ENCODE results near the gene CDS2.

The CDS2 gene

GRCh38 chr20:5196149-5196548 lies 69.3 kb downstream of the CDS2 start:
- Mint-ChIP-seq H3K4me1 (no peaks in the 10 kb centered on the region), H3K27ac (no peak overlapping the region), H3K36me3 (peaks cover 5% of the 10 kb centered on the region), H3K4me3 (no peak overlapping the region), H3K9me3 (no peaks in the 10 kb centered on the region), H3K27me3 (no peaks in the 10 kb centered on the region)

- peaks cover 5% of the 10 kb centered on the region for H3K36me3 Mint-ChIP-seq
- H3K27ac Mint-ChIP-seq, result no peak overlapping the region
- H3K27me3 Mint-ChIP-seq, result no peaks in the 10 kb centered on the region
- H3K4me3 Mint-ChIP-seq, result no peak overlapping the region
- H3K4me1 Mint-ChIP-seq, result no peaks in the 10 kb centered on the region
- no peaks in the 10 kb centered on the region for H3K9me3 Mint-ChIP-seq
These were observed 70.5 kb downstream of the CDS2 start for GRCh38 chr20:5197270-5197827.

GRCh38 chr20:5197847-5198650 lies 71.2 kb downstream of the CDS2 start:
- Mint-ChIP-seq H3K27ac (no peak overlapping the region), H3K27me3 (no peaks in the 10 kb centered on the region), H3K4me3 (no peak overlapping the region), H3K9me3 (no peaks in the 10 kb centered on the region), H3K4me1 (no peaks in the 10 kb centered on the region), H3K36me3 (peaks cover 5% of the 10 kb centered on the region)

GRCh38 chr20:5198651-5198924 lies 71.8 kb downstream of the CDS2 start:
- H3K9me3 Mint-ChIP-seq, result no peaks in the 10 kb centered on the region
- H3K27ac Mint-ChIP-seq, result no peak overlapping the region
- no peaks in the 10 kb centered on the region for H3K4me1 Mint-ChIP-seq
- H3K4me3 Mint-ChIP-seq, result no peak overlapping the region
- H3K27me3 Mint-ChIP-seq, result no peaks in the 10 kb centered on the region
- peaks cover 5% of the 10 kb centered on the region for H3K36me3 Mint-ChIP-seq

- H3K36me3 Mint-ChIP-seq, result peaks cover 5% of the 10 kb centered on the region
- no peaks in the 10 kb centered on the region for H3K9me3 Mint-ChIP-seq
- H3K27me3 Mint-ChIP-seq, result no peaks in the 10 kb centered on the region
- H3K4me3 Mint-ChIP-seq, result no peak overlapping the region
- peaks cover 6% of the 10 kb centered on the region for H3K4me1 Mint-ChIP-seq
- no peak overlapping the region for H3K27ac Mint-ChIP-seq
These were observed 76.6 kb downstream of the CDS2 start for GRCh38 chr20:5203380-5203779.

GRCh38 chr20:5205348-5206210 lies 78.8 kb downstream of the CDS2 start:
- Mint-ChIP-seq H3K4me1 (peaks cover 6% of the 10 kb centered on the region), H3K27ac (no peak overlapping the region), H3K36me3 (peaks cover 3% of the 10 kb centered on the region), H3K27me3 (no peaks in the 10 kb centered on the region), H3K4me3 (no peak overlapping the region), H3K9me3 (no peaks in the 10 kb centered on the region)

GRCh38 chr20:5207138-5207537 lies 80.3 kb downstream of the CDS2 start:
- no peak overlapping the region for H3K27ac Mint-ChIP-seq
- peaks cover 3% of the 10 kb centered on the region for H3K36me3 Mint-ChIP-seq

GRCh38 chr20:5211803-5212714 lies 85.3 kb downstream of the CDS2 start:
- H3K4me1 Mint-ChIP-seq, result no peaks in the 10 kb centered on the region
- H3K27me3 Mint-ChIP-seq, result no peaks in the 10 kb centered on the region
- H3K4me3 Mint-ChIP-seq, result no peak overlapping the region
- no peak overlapping the region for H3K27ac Mint-ChIP-seq
- peaks cover 3% of the 10 kb centered on the region for H3K36me3 Mint-ChIP-seq
- no peaks in the 10 kb centered on the region for H3K9me3 Mint-ChIP-seq

More at GRCh38 chr20:5207138-5207537, 80.3 kb downstream of the CDS2 start:
- H3K4me3 Mint-ChIP-seq, result no peak overlapping the region
- peaks cover 6% of the 10 kb centered on the region for H3K4me1 Mint-ChIP-seq
- H3K27me3 Mint-ChIP-seq, result no peaks in the 10 kb centered on the region
- no peaks in the 10 kb centered on the region for H3K9me3 Mint-ChIP-seq

GRCh38 chr20:5212907-5213487 lies 86.2 kb downstream of the CDS2 start:
- no peaks in the 10 kb centered on the region for H3K9me3 Mint-ChIP-seq
- H3K27me3 Mint-ChIP-seq, result no peaks in the 10 kb centered on the region
- H3K27ac Mint-ChIP-seq, result no peak overlapping the region
- H3K36me3 Mint-ChIP-seq, result peaks cover 3% of the 10 kb centered on the region
- H3K4me1 Mint-ChIP-seq, result no peaks in the 10 kb centered on the region
- no peak overlapping the region for H3K4me3 Mint-ChIP-seq

GRCh38 chr20:5214826-5215225 lies 88.0 kb downstream of the CDS2 start:
- H3K27ac Mint-ChIP-seq, result no peak overlapping the region
- H3K9me3 Mint-ChIP-seq, result no peaks in the 10 kb centered on the region
- no peaks in the 10 kb centered on the region for H3K27me3 Mint-ChIP-seq
- no peaks in the 10 kb centered on the region for H3K4me1 Mint-ChIP-seq
- no peak overlapping the region for H3K4me3 Mint-ChIP-seq
- H3K36me3 Mint-ChIP-seq, result no peaks in the 10 kb centered on the region

GRCh38 chr20:5215672-5216304 lies 89.0 kb downstream of the CDS2 start:
- Mint-ChIP-seq H3K4me1 (no peaks in the 10 kb centered on the region), H3K36me3 (no peaks in the 10 kb centered on the region), H3K27me3 (no peaks in the 10 kb centered on the region), H3K27ac (no peak overlapping the region), H3K9me3 (no peaks in the 10 kb centered on the region), H3K4me3 (no peak overlapping the region)

GRCh38 chr20:5216663-5217062 lies 89.9 kb downstream of the CDS2 start:
- Mint-ChIP-seq H3K4me3 (no peak overlapping the region), H3K36me3 (no peaks in the 10 kb centered on the region), H3K4me1 (no peaks in the 10 kb centered on the region), H3K27ac (no peak overlapping the region), H3K27me3 (no peaks in the 10 kb centered on the region), H3K9me3 (no peaks in the 10 kb centered on the region)

- H3K27me3 Mint-ChIP-seq, result no peaks in the 10 kb centered on the region
- no peaks in the 10 kb centered on the region for H3K9me3 Mint-ChIP-seq
- no peak overlapping the region for H3K4me3 Mint-ChIP-seq
- no peaks in the 10 kb centered on the region for H3K4me1 Mint-ChIP-seq
- no peaks in the 10 kb centered on the region for H3K36me3 Mint-ChIP-seq
- H3K27ac Mint-ChIP-seq, result no peak overlapping the region
These were observed 90.8 kb downstream of the CDS2 start for GRCh38 chr20:5217616-5218015.

GRCh38 chr20:5220321-5221060 lies 93.7 kb downstream of the CDS2 start:
- H3K27me3 Mint-ChIP-seq, result no peaks in the 10 kb centered on the region
- H3K9me3 Mint-ChIP-seq, result no peaks in the 10 kb centered on the region
- H3K4me1 Mint-ChIP-seq, result no peaks in the 10 kb centered on the region
- no peak overlapping the region for H3K4me3 Mint-ChIP-seq
- no peaks in the 10 kb centered on the region for H3K36me3 Mint-ChIP-seq
- no peak overlapping the region for H3K27ac Mint-ChIP-seq

Measured in activated naive CD4-positive, alpha-beta T cell treated with anti-CD3 and anti-CD28 coated beads, Interleukin-2, amount 50 U/mL, for 24 hours (primary cell).